SK-N-SH treated with all-trans-retinoic acid at 6 μM for 48 hours (cell line): ENCODE results near the gene UBE2H.

ENCODE experiments used
- ARNTL ChIP-seq: fragments of 450-650 bp; formaldehyde crosslinking; IDR thresholded peaks from 2 replicates; pipeline ENCODE4 v1.5.0; 2020; ENCODE audit warnings: low read depth, mild to moderate bottlenecking, moderate library complexity, borderline replicate concordance
- BACH2 ChIP-seq: fragments of 250-450 bp; sonication (Bioruptor Pico); IDR thresholded peaks from 2 replicates; pipeline ENCODE4 v1.9.0; 2021; ENCODE audit warnings: mild to moderate bottlenecking, borderline replicate concordance
- OSR1 ChIP-seq: fragments of 250-450 bp; sonication (Bioruptor Pico); IDR thresholded peaks from 2 replicates; pipeline ENCODE4 v1.8.0; 2022; ENCODE audit warnings: moderate library complexity, mild to moderate bottlenecking, inconsistent platforms
- TOX ChIP-seq: fragments of 250-450 bp; sonication (Bioruptor Pico); IDR thresholded peaks from 2 replicates; pipeline ENCODE4 v1.8.0; 2021; ENCODE audit warnings: mild to moderate bottlenecking, moderate library complexity, borderline replicate concordance
- ZFP30 ChIP-seq: fragments of 450-650 bp; formaldehyde crosslinking; IDR thresholded peaks from 2 replicates; pipeline ENCODE4 v1.5.0; 2022; ENCODE audit warnings: mild to moderate bottlenecking, moderate library complexity
- ZNF565 ChIP-seq: fragments of 450-650 bp; formaldehyde crosslinking; conservative IDR thresholded peaks from 2 replicates; pipeline ENCODE4 v1.5.0; 2020; ENCODE audit warnings: low read depth, mild to moderate bottlenecking, moderate library complexity
- ZNF70 ChIP-seq: fragments of 450-650 bp; formaldehyde crosslinking; IDR thresholded peaks from 2 replicates; pipeline ENCODE4 v1.5.0; 2020; ENCODE audit warnings: mild to moderate bottlenecking, moderate library complexity
- ZNF8 ChIP-seq: fragments of 450-650 bp; formaldehyde crosslinking; IDR thresholded peaks from 2 replicates; pipeline ENCODE4 v1.5.0; 2020; ENCODE audit warnings: mild to moderate bottlenecking, moderate library complexity
- TF ChIP-seq, protein P1 (sequence below): fragments of 250-450 bp; sonication (Bioruptor Pico); IDR thresholded peaks from 2 replicates; pipeline ENCODE4 v1.8.0; 2020; ENCODE audit warnings: mild to moderate bottlenecking, moderate library complexity, borderline replicate concordance
- TF ChIP-seq, protein P2 (sequence below): fragments of 250-450 bp; sonication (Bioruptor Pico); IDR thresholded peaks from 2 replicates; pipeline ENCODE4 v1.5.0; 2020; ENCODE audit warnings: mild to moderate bottlenecking, moderate library complexity

DNA sequence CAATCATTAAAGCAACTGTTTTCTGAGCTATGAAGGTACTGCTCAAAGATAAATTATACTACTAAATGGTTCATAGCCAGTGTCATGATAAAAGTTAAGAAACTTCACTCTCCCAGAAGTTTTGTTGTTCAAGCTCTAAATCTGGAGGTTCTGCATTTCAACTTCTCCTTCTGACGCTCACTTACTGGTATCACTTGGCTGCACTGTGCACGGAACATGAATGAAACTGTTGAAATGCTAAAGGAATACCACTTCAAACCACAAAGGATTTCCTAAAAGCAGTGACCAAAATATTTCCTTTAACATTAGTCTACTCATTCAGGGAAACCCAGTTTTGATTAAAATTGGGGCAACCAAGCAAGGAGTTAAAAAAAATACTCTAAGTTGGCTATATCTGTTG, 93.6 kb downstream of the UBE2H start:
- TF ChIP-seq BACH2 (CRISPR knock-in tag) (no peak), ZNF565 (no peak), ZNF8 (CRISPR knock-in tag) (no peak), ARNTL (CRISPR knock-in tag) (no peak), ZNF70 (CRISPR knock-in tag) (no peak), OSR1 (CRISPR knock-in tag) (no peak), TOX (CRISPR knock-in tag) (no peak), ZFP30 (no peak)
- TF ChIP-seq, protein P1, sequence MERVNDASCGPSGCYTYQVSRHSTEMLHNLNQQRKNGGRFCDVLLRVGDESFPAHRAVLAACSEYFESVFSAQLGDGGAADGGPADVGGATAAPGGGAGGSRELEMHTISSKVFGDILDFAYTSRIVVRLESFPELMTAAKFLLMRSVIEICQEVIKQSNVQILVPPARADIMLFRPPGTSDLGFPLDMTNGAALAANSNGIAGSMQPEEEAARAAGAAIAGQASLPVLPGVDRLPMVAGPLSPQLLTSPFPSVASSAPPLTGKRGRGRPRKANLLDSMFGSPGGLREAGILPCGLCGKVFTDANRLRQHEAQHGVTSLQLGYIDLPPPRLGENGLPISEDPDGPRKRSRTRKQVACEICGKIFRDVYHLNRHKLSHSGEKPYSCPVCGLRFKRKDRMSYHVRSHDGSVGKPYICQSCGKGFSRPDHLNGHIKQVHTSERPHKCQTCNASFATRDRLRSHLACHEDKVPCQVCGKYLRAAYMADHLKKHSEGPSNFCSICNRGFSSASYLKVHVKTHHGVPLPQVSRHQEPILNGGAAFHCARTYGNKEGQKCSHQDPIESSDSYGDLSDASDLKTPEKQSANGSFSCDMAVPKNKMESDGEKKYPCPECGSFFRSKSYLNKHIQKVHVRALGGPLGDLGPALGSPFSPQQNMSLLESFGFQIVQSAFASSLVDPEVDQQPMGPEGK (CRISPR knock-in tag) = no peak
- TF ChIP-seq, protein P2, sequence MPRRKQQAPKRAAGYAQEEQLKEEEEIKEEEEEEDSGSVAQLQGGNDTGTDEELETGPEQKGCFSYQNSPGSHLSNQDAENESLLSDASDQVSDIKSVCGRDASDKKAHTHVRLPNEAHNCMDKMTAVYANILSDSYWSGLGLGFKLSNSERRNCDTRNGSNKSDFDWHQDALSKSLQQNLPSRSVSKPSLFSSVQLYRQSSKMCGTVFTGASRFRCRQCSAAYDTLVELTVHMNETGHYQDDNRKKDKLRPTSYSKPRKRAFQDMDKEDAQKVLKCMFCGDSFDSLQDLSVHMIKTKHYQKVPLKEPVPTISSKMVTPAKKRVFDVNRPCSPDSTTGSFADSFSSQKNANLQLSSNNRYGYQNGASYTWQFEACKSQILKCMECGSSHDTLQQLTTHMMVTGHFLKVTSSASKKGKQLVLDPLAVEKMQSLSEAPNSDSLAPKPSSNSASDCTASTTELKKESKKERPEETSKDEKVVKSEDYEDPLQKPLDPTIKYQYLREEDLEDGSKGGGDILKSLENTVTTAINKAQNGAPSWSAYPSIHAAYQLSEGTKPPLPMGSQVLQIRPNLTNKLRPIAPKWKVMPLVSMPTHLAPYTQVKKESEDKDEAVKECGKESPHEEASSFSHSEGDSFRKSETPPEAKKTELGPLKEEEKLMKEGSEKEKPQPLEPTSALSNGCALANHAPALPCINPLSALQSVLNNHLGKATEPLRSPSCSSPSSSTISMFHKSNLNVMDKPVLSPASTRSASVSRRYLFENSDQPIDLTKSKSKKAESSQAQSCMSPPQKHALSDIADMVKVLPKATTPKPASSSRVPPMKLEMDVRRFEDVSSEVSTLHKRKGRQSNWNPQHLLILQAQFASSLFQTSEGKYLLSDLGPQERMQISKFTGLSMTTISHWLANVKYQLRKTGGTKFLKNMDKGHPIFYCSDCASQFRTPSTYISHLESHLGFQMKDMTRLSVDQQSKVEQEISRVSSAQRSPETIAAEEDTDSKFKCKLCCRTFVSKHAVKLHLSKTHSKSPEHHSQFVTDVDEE (CRISPR knock-in tag) = no peak
